MM.1S (cell line): ENCODE results near the gene FYN.

Experiments used
- EZH2 ChIP-seq: fragments of 300-600 bp; sonication (generic); optimal IDR thresholded peaks from 2 replicates; pipeline ENCODE3; 2017; ENCODE audit warnings: low read depth, mild to moderate bottlenecking, antibody characterized with exemption, low read length, mixed read lengths
- EZH2phosphoT487 ChIP-seq: fragments of 300-600 bp; sonication (generic); IDR thresholded peaks from 2 replicates; pipeline ENCODE4 v1.6.1; 2018; ENCODE audit warnings: antibody characterized with exemption, low read length
- TF ChIP-seq, protein P1 (sequence below): fragments of 300-600 bp; sonication (generic); IDR thresholded peaks from 2 replicates; pipeline ENCODE4 v1.5.1; 2016; ENCODE audit warnings: antibody characterized with exemption, low read length, mixed read lengths

DNA sequence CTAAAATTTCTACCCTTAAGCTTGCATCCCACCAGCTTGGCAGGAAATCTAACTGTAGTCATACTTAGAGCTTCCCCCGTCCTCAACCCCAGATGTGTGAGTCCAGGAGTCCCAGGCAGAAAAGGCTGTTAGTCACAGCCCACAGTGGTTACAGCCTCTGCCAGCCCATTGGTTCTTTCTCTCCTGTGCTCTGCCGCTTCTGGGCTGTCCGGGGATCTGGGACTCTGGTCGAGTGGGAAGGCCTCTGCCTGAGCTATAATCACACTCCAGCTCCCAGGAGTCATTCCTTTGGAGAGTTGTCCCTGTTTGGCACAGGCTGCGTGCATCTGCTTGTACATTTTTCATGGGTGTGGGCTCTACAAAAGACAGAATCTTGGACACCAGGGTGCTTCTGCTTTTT, 45.6 kb upstream of the FYN start:
- TF ChIP-seq, protein P1, sequence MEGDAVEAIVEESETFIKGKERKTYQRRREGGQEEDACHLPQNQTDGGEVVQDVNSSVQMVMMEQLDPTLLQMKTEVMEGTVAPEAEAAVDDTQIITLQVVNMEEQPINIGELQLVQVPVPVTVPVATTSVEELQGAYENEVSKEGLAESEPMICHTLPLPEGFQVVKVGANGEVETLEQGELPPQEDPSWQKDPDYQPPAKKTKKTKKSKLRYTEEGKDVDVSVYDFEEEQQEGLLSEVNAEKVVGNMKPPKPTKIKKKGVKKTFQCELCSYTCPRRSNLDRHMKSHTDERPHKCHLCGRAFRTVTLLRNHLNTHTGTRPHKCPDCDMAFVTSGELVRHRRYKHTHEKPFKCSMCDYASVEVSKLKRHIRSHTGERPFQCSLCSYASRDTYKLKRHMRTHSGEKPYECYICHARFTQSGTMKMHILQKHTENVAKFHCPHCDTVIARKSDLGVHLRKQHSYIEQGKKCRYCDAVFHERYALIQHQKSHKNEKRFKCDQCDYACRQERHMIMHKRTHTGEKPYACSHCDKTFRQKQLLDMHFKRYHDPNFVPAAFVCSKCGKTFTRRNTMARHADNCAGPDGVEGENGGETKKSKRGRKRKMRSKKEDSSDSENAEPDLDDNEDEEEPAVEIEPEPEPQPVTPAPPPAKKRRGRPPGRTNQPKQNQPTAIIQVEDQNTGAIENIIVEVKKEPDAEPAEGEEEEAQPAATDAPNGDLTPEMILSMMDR = no peak
- TF ChIP-seq EZH2 (no peak), EZH2phosphoT487 (no peak)
